Measurements from ENCODE around the gene WWTR1.

- no peak for TF ChIP-seq POLR2AphosphoS5 (IDR thresholded peaks at IDR 0.05; ENCODE audit: low read depth, low read length)
- TF ChIP-seq REST (IDR thresholded peaks at IDR 0.05; ENCODE audit: insufficient read depth in 1 of 2, low read depth in 2 of 2, low read length in 2 of 2), result no peak
- TF ChIP-seq TAF1 (IDR thresholded peaks at IDR 0.05; ENCODE audit: borderline replicate concordance, insufficient read depth, low read length), result no peak
- no peak for TF ChIP-seq SIN3A (IDR thresholded peaks at IDR 0.05; ENCODE audit: borderline replicate concordance, insufficient read depth, low read length)
- no peak for TF ChIP-seq FOXP2 (optimal IDR thresholded peaks at IDR 0.05; ENCODE audit: borderline replicate concordance, extremely low read depth, extremely low read length, insufficient read depth)
Observed at GRCh38 chr3:149507491-149508324, 150.1 kb downstream of the WWTR1 start.

Data from PFSK-1 (cell line).